Measurements from ENCODE around the gene COX4I2.

The COX4I2 gene

GRCh38 chr20:31632548-31633338 is 5.0 kb upstream of the COX4I2 start:
- TF ChIP-seq CTCF (IDR thresholded peaks at IDR 0.05; ENCODE audit: low read depth, low read length, missing control alignments): no peak
- DNase-seq (ENCODE audit: low read depth): no peak
- H3K4me3 ChIP-seq (ENCODE audit: low read depth, low read length): no peak overlapping the region

GRCh38 chr20:31633339-31633914 is 4.3 kb upstream of the COX4I2 start:
- H3K4me3 ChIP-seq (ENCODE audit: low read depth, low read length): no peak overlapping the region
- no peak for TF ChIP-seq CTCF (IDR thresholded peaks at IDR 0.05; ENCODE audit: low read depth, low read length, missing control alignments)
- no peak for DNase-seq (ENCODE audit: low read depth)

GRCh38 chr20:31638317-31638716 is 605 bp downstream of the COX4I2 start:
- TF ChIP-seq CTCF (IDR thresholded peaks at IDR 0.05; ENCODE audit: low read depth, low read length, missing control alignments): no peak
- DNase-seq (ENCODE audit: low read depth): no peak
- no peak overlapping the region for H3K4me3 ChIP-seq (ENCODE audit: low read depth, low read length)

GRCh38 chr20:31638816-31639215 is 1.1 kb downstream of the COX4I2 start:
- DNase-seq (ENCODE audit: low read depth): no peak
- no peak overlapping the region for H3K4me3 ChIP-seq (ENCODE audit: low read depth, low read length)
- no peak for TF ChIP-seq CTCF (IDR thresholded peaks at IDR 0.05; ENCODE audit: low read depth, low read length, missing control alignments)

- H3K4me3 ChIP-seq (ENCODE audit: low read depth, low read length): no peak overlapping the region
- no peak for DNase-seq (ENCODE audit: low read depth)
- TF ChIP-seq CTCF (IDR thresholded peaks at IDR 0.05; ENCODE audit: low read depth, low read length, missing control alignments): no peak
Observed at GRCh38 chr20:31640259-31640658, 2.5 kb downstream of the COX4I2 start.

GRCh38 chr20:31641391-31641790 is 3.7 kb downstream of the COX4I2 start:
- TF ChIP-seq CTCF (IDR thresholded peaks at IDR 0.05; ENCODE audit: low read depth, low read length, missing control alignments): no peak
- DNase-seq (ENCODE audit: low read depth): no peak
- H3K4me3 ChIP-seq (ENCODE audit: low read depth, low read length): no peak overlapping the region

GRCh38 chr20:31642837-31643236 is 5.1 kb downstream of the COX4I2 start:
- no peak for DNase-seq (ENCODE audit: low read depth)
- H3K4me3 ChIP-seq (ENCODE audit: low read depth, low read length): no peak overlapping the region
- no peak for TF ChIP-seq CTCF (IDR thresholded peaks at IDR 0.05; ENCODE audit: low read depth, low read length, missing control alignments)
